Activated naive CD4-positive, alpha-beta T cell treated with anti-CD3 and anti-CD28 coated beads for 36 hours (primary cell): Measurements from ENCODE around the gene STRA6. TPM values are rescaled to one million over a fixed set of nuclear protein-coding genes. Genes with fewer than 3 reads are reported as not detected.

Source experiments
- CTCF ChIA-PET: fragments of 350-600 bp; sonication (Branson Sonifier 250); formaldehyde crosslinking; loops from one replicate; lab custom pipeline; 2021; ENCODE audit warnings: antibody characterized with exemption; lab: Charles Lee
- DNase-seq: peaks from one replicate; pipeline ENCODE4 v3.0.0-alpha.2; 2020
- H3K27ac Mint-ChIP-seq: one replicate; pipeline ENCODE4 v1.8.0; 2021; ENCODE audit warnings: mild to moderate bottlenecking, mixed read lengths
- H3K27me3 Mint-ChIP-seq: one replicate; pipeline ENCODE4 v1.8.0; 2021; ENCODE audit warnings: low read depth, mixed read lengths
- H3K36me3 Mint-ChIP-seq: one replicate; pipeline ENCODE4 v1.8.0; 2021; ENCODE audit warnings: low read depth, mixed read lengths
- H3K4me1 Mint-ChIP-seq: one replicate; pipeline ENCODE4 v1.8.0; 2021; ENCODE audit warnings: low read depth, mixed read lengths
- H3K4me3 Mint-ChIP-seq: one replicate; pipeline ENCODE4 v1.8.0; 2021; ENCODE audit warnings: mild to moderate bottlenecking, moderate library complexity, mixed read lengths
- H3K9me3 Mint-ChIP-seq: one replicate; pipeline ENCODE4 v1.8.0; 2021; ENCODE audit warnings: mixed read lengths
- intact Hi-C: fragments of 100-400 bp; cut with micrococcal nuclease; formaldehyde crosslinking; loops from one replicate; pipeline ENCODE4 v1.15.1; 2023
- total RNA-seq, 2 experiments: library from RNA; stranded (reverse); gene quantifications; one replicate each; pipeline ENCODE4 v1.2.3, GENCODE V29; 2021

STRA6 gene
- total RNA-seq, 2 experiments from 2014 or later: not detected

GRCh38 chr15:74209997-74210671, 7.5 kb upstream of the STRA6 start:
- intact Hi-C loops: no loop called here
- H3K36me3 Mint-ChIP-seq: no peaks in the 10 kb centered on the region
- peaks cover 4% of the 10 kb centered on the region for H3K27me3 Mint-ChIP-seq
- no peaks in the 10 kb centered on the region for H3K9me3 Mint-ChIP-seq
- H3K4me3 Mint-ChIP-seq: no peak overlapping the region
- no peak overlapping the region for H3K27ac Mint-ChIP-seq
- no peak for DNase-seq
- CTCF ChIA-PET: no interaction called here
- H3K4me1 Mint-ChIP-seq: no peaks in the 10 kb centered on the region

DNA sequence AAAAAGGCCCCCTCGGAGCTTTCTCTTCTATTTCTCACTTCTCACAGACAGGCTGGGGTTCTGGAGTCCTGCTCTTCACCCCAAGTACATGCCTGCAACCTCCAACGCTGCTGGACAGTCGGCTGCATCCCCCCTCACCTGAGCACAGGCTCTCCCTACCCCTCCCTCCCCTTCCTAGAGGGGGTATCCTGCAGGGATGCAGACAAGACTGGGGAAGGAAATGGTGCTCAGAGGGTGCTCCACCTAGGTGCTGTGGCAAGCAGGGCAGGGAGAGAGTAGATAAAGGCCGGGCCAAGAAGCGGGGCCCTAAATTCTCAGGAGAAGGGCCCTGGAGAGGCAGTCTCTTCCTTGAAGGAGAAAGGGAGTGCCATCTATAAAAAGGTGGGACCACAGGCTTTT, 7.0 kb upstream of the STRA6 start:
- DNase-seq: no peak

GRCh38 chr15:74208901-74209559, 6.4 kb upstream of the STRA6 start:
- no peaks in the 10 kb centered on the region for H3K27me3 Mint-ChIP-seq
- H3K36me3 Mint-ChIP-seq: no peaks in the 10 kb centered on the region
- H3K9me3 Mint-ChIP-seq: no peaks in the 10 kb centered on the region
- intact Hi-C loops: no loop called here
- no peak overlapping the region for H3K27ac Mint-ChIP-seq
- no peaks in the 10 kb centered on the region for H3K4me1 Mint-ChIP-seq
- DNase-seq: no peak
- no peak overlapping the region for H3K4me3 Mint-ChIP-seq
- CTCF ChIA-PET: no interaction called here

More for the DNA sequence above, 7.0 kb upstream of the STRA6 start:
- H3K9me3 Mint-ChIP-seq: no peaks in the 10 kb centered on the region
- H3K4me3 Mint-ChIP-seq: no peak overlapping the region
- H3K4me1 Mint-ChIP-seq: no peaks in the 10 kb centered on the region
- H3K27ac Mint-ChIP-seq: no peak overlapping the region
- peaks cover under 1% of the 10 kb centered on the region for H3K27me3 Mint-ChIP-seq
- CTCF ChIA-PET: no interaction called here
- intact Hi-C loops: no loop called here
- H3K36me3 Mint-ChIP-seq: no peaks in the 10 kb centered on the region

DNA sequence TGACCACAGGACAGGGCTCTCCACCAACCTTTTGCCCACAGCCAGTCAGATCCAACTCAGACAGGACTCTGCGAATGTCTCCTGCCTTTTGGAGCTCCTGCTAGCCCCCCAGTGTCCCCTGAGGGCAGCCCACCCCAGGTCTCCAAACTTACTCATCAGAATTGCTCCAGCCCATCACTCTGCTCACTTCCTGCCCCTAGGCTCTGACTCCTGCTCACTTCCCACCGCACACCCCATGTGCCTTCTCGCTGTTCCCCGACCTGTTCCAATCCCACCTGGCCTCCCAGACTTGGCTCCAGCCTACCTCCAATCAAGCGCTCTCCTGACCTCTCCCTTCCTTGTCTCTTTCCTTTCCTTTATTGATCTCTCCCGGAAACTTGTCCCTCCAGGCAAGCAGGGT, 5.9 kb upstream of the STRA6 start:
- no peak overlapping the region for H3K4me3 Mint-ChIP-seq
- H3K9me3 Mint-ChIP-seq: no peaks in the 10 kb centered on the region
- CTCF ChIA-PET: no interaction called here
- H3K27ac Mint-ChIP-seq: no peak overlapping the region
- no peaks in the 10 kb centered on the region for H3K36me3 Mint-ChIP-seq
- no peak for DNase-seq
- H3K4me1 Mint-ChIP-seq: no peaks in the 10 kb centered on the region
- H3K27me3 Mint-ChIP-seq: peaks cover 3% of the 10 kb centered on the region
- intact Hi-C loops: no loop called here

DNA sequence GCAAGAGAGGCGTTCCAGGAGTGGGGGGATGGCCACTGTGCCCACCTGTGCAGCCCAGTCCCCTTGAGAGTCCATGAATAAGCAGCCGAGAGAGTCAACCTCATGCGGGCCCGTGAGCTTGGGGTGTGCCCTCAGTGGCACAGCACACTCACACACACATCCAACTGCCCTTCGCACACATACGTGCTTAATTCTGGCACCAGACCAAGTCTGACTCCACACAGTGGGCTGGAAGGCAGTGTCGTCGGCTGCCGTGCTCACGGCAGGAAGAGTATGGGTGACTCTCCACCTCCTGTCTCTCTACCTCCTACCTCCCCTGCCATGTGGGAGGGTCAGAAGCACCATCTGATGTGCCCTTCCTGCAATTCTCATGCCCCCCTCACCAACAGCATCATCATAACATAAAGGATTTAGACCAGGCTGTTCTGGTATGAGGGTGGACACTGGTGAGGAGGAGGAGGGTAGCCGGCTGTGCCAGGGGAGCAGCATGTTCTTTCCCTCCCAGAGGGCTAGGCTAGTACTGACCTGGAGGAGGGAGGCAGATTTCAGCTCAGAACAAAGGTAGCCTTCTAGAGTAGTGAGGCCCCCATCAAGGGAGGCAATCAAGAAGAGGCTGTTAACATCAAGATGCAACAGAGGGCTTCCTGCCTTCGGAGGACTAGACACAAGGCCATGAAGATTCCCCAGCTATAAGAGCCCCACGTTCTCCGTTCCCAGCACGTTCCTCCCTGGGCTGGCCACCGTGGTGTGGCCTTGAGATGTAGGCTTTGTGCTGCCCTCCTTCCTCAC, 5.3 kb upstream of the STRA6 start:
- H3K4me3 Mint-ChIP-seq: no peak overlapping the region
- intact Hi-C loops: no loop called here

GRCh38 chr15:74206801-74207281, 4.3 kb upstream of the STRA6 start:
- no peak for DNase-seq
- intact Hi-C loops: no loop called here
- Mint-ChIP-seq H3K4me1 (no peaks in the 10 kb centered on the region), H3K27ac (no peak overlapping the region), H3K27me3 (peaks cover 3% of the 10 kb centered on the region), H3K4me3 (no peak overlapping the region), H3K9me3 (no peaks in the 10 kb centered on the region), H3K36me3 (no peaks in the 10 kb centered on the region)
- CTCF ChIA-PET: no interaction called here

More for the DNA sequence above, 5.3 kb upstream of the STRA6 start:
- Mint-ChIP-seq H3K27me3 (peaks cover 3% of the 10 kb centered on the region), H3K27ac (no peak overlapping the region), H3K4me1 (no peaks in the 10 kb centered on the region), H3K36me3 (no peaks in the 10 kb centered on the region), H3K9me3 (no peaks in the 10 kb centered on the region)
- no peak for DNase-seq
- CTCF ChIA-PET: no interaction called here

GRCh38 chr15:74205582-74205947, 3.0 kb upstream of the STRA6 start:
- Mint-ChIP-seq H3K36me3 (no peaks in the 10 kb centered on the region), H3K4me1 (no peaks in the 10 kb centered on the region), H3K27me3 (peaks cover 6% of the 10 kb centered on the region), H3K4me3 (no peak overlapping the region), H3K27ac (no peak overlapping the region), H3K9me3 (no peaks in the 10 kb centered on the region)
- DNase-seq: no peak
- intact Hi-C loops: no loop called here
- CTCF ChIA-PET: no interaction called here

GRCh38 chr15:74203914-74204431, 1.4 kb upstream of the STRA6 start:
- Mint-ChIP-seq H3K4me3 (no peak overlapping the region), H3K36me3 (no peaks in the 10 kb centered on the region), H3K27me3 (peaks cover 6% of the 10 kb centered on the region), H3K9me3 (no peaks in the 10 kb centered on the region), H3K4me1 (no peaks in the 10 kb centered on the region), H3K27ac (no peak overlapping the region)
- CTCF ChIA-PET: interaction anchor here (0.7 kb wide), 1 partner anchor 117 kb away, joined by 4 read pairs; no protein-coding TSS in a partner anchor
- intact Hi-C loops: no loop called here
- DNase-seq: no peak

DNA sequence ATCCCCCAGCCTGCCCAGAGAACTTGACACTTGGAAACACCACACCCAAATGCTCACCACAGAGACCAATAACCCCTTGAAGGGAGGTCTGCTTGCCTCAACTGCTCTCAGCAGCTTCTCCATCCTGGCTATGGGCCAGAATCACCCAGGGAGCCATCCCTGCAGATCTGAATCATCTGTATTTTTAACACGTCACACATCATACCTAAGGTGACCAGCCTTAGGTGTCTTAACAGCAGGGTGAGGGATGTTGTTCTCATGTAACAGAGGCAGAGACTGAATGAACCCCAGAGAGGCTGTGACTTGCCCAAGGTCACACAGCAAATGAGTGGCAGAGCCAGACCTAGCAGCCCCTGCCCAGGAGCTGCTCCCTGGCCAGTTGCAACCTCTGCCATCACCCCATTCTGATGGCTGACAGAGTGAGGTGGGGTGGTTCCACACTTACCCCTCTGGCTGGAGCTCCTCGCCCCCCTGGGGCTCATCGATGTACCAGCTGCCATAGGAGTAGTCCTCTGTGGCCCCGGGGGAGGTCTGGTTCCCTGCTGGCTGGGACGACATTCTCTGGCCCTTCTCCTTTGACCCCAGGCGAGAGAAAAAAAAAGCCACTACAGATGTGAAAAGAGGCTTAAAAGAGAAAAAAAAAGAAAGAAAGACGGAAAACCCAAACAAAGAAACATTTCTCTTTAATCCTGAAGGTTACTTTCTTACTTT, 722 bp downstream of the STRA6 start:
- H3K36me3 Mint-ChIP-seq: no peaks in the 10 kb centered on the region
- intact Hi-C loops: no loop called here
- no peak overlapping the region for H3K4me3 Mint-ChIP-seq
- peaks cover 6% of the 10 kb centered on the region for H3K27me3 Mint-ChIP-seq
- CTCF ChIA-PET: no interaction called here
- DNase-seq: no peak
- no peaks in the 10 kb centered on the region for H3K4me1 Mint-ChIP-seq
- no peaks in the 10 kb centered on the region for H3K9me3 Mint-ChIP-seq
- H3K27ac Mint-ChIP-seq: no peak overlapping the region

GRCh38 chr15:74200871-74201419, 1.6 kb downstream of the STRA6 start:
- Mint-ChIP-seq H3K9me3 (no peaks in the 10 kb centered on the region), H3K4me3 (no peak overlapping the region), H3K4me1 (no peaks in the 10 kb centered on the region), H3K36me3 (no peaks in the 10 kb centered on the region), H3K27ac (no peak overlapping the region), H3K27me3 (peaks cover 6% of the 10 kb centered on the region)
- CTCF ChIA-PET: no interaction called here
- intact Hi-C loops: no loop called here
- no peak for DNase-seq

GRCh38 chr15:74200412-74200815, 2.2 kb downstream of the STRA6 start:
- Mint-ChIP-seq H3K9me3 (no peaks in the 10 kb centered on the region), H3K27ac (no peak overlapping the region), H3K27me3 (peaks cover 6% of the 10 kb centered on the region), H3K4me1 (no peaks in the 10 kb centered on the region), H3K36me3 (no peaks in the 10 kb centered on the region), H3K4me3 (no peak overlapping the region)
- DNase-seq: peak; percentile 7
- CTCF ChIA-PET: no interaction called here
- intact Hi-C loops: no loop called here

DNA sequence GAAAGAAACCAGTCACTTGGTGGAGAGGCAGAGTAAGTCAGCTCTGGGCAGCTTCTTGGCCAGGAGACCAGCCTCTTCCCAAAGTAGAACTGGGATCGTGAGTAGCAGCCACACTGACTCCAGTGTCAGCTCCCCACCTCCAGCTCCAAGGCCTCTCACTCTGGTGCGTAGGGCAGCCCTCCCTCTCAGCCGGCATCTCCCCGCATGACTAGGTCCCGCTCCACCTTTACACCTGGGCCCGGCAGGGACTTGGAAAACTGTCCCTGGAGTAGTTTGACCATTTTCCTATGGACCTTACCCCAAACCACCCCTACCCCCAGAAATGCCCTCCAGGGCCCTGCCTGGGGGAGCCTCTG, 3.3 kb downstream of the STRA6 start:
- CTCF ChIA-PET: interaction anchor here (0.6 kb wide), 2 partner anchors 40 to 144 kb away, joined by 3 to 4 read pairs; no protein-coding TSS in a partner anchor
- Mint-ChIP-seq H3K36me3 (no peaks in the 10 kb centered on the region), H3K4me3 (no peak overlapping the region), H3K4me1 (no peaks in the 10 kb centered on the region), H3K27me3 (peaks cover 6% of the 10 kb centered on the region), H3K27ac (no peak overlapping the region), H3K9me3 (no peaks in the 10 kb centered on the region)
- intact Hi-C loops: no loop called here
- DNase-seq: no peak
